Activated CD4-positive, alpha-beta T cell treated with anti-CD3 and anti-CD28 coated beads, Interleukin-2, amount 50 U/mL, for 4 hours (primary cell): Measurements from ENCODE around the gene TMEM108.

ENCODE experiments used
- DNase-seq, 2 experiments: peaks; one replicate each; pipeline ENCODE4 v3.0.0-alpha.2; 2020

Gene TMEM108

DNA sequence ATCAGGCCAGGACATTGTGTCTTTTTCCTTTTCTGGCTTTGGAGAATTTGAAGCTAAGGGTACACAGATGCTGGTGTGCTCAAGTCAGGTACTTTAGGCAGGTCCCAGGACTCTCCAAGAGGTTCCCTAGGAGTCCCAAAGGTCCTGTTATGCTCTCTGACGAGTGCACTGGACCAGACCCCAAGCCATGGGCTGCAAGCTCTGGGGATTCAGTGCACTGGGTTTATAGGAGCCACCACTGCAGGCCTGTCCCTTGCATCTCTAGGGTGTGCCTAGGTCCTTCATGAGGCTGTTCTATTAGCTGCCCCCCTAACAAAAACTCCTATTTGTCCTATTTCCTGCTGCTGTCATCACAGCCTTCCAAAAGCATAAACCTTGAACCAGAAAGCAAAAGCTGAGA is 329.8 kb downstream of the TMEM108 start:
- no peak for DNase-seq

DNA sequence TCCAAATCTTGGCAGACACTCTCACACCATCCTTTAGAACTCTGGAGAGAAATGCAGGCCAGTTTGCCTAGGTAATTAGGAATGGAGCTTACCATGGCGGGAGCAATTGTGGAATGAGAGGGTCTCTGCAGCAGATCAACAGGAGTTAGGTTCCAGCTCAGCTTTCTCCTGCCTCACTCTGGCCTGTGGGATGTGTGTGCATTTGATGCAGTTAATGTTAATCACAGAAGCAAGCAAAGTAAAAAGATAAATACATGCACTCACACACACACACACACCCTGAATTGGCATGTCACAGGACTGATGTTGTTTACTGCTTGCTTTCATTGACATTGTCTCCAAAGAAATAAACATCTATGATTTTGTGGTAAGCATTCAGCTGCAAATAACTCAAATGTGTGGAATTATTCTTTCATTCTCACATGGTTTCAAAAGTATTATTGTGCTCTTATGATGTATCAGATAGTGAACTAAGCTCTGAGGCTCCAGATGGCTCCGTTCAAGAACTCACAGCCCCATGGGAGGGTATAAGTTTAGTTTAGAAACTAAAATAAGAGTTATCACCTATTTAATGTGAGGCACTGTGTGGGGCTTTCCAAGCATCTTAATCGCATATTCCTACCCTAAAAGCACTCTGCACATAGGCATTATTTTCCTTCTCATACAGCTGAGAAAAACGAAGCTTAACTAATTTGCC is 330.3 kb downstream of the TMEM108 start:
- DNase-seq: no peak

DNA sequence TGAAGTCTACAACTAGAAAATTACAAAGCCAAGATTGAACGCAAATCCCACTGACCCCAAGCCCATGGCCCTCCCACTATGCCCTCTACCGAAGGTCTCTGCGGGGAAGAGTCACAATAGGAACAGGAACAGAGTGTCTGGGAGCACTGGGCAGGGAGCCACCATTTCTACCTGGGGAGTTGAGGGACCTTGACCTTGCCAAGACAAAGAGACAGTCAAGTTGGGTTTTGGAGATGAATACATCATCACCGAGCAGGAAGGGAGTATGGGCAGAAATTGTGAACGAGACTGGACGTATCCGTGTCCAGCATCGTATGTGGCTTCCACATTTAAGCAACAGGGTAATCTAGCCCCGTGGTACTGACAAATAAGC is 330.9 kb downstream of the TMEM108 start:
- no peak for DNase-seq

DNA sequence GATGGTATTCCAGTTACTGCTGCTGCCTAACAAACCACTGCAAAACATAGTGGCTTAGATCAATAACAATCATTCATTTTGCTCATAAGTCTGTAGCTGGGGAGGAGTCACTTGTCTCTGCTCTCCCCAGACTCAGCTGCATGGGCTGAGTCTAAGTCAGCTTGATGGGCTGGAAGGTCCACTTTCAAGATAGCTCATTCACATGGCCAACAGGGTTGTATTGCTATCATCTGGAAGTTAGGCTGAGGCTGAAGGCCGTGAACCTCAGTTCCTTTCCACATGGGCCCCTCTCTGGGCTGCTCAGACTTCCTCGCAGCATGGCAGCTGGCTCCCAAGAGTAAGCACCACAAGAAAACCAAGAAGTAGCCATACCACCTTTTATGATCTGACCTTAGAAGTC is 333.0 kb downstream of the TMEM108 start:
- DNase-seq: no peak

DNA sequence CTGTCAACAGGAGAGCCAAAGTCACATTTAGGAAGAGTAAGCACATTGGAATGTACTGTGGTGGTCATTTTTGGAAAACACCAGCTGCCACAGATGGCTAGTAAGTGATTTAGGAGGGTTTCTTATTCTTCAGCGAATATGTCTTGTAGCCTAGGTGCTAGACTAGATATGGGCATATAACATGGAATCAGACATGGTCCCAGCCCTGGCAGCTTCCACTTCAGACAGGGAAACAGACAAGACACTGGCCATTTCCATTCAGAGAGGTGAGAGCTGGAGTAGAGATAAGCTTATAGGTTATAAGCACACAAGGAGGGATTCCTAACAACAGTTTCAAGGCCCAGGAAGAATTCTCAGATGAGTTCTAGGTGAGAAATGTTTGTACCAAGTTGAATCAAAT is 333.5 kb downstream of the TMEM108 start:
- DNase-seq: no peak

DNA sequence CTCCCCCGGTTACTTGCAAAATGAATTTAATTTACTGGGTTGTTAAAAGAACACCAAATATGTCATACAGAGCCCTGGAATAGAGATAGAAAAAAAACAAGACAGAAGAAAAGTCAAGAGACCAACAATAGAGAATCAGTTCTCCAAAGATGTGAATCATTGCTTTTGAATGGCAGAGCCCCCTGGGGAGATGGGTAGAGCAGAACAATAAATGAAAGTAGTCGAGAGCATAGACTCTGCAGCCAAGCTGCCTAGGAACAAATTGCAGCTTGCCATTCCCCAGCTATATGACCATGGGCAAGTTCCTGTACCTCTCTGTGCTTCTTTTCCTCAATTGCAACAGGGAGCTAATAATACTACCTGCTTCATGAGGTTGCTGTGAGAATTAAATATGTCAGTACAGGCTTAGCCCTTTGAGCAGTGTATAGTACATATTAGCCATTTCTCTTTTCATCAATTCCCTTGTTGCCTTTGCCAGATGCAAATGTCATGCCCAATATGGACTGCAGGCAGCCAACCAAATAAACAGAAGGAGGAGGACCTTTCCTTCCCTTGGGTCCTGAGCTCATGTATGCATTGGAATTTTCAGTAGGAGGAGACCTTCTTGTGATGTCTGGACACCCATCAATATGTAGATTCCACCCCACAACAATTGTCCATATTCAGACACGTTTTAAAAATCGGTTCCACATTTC is 336.7 kb downstream of the TMEM108 start:
- no peak for DNase-seq

DNA sequence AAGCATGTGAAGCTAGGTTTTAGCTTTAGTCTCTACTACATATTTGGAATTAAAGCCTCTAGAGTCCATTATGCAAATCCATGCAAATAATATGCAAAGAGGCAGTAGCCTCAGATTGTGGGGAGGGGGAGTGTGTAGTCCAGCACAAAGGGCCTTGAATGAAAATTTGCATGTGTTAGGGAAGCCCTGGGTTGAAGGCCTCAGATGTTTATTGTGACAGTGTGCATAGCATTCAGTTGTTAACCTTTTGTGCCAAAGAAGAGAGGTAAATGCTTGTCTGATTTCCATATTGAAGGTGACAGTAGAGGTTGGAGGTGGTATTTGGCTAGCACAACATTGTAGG is 337.2 kb downstream of the TMEM108 start:
- DNase-seq: no peak

DNA sequence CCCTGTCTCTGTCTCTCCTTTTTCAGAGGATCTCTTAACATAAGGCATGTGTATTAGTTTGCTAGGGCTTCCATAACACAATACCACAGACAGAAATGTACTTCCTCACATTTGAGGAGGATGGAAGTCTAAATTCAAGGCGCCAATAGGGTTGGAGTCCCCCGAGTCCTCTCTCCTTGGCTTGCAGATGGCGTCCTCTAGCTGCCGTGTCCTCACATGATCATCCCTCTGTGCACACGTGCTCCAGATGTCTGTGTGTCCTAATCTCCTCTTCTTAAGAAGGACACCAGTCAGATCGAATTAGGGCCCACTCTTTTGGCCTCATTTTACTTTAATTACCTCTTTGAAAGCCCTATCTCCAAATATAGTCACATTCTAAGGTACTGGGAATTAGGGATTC is 338.6 kb downstream of the TMEM108 start:
- no peak for DNase-seq

DNA sequence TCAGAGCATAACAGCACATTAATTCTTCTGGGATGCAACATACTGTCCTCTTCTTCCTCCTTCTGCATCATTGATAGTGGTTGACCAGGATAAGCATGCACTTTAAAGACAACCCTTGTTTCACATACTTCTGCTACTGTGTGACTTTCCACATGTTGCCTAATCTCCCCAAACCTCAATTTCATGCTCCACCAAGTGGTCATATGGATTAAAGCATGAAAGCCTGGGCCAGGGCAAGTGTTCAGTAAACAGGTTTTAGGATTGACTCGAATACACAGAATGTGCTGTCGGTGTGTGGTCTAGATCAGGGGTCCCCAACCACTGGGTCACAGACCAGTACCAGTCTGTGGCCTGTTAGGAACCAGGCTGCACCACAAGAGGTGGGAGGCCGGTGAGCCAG is 339.2 kb downstream of the TMEM108 start:
- DNase-seq: no peak

DNA sequence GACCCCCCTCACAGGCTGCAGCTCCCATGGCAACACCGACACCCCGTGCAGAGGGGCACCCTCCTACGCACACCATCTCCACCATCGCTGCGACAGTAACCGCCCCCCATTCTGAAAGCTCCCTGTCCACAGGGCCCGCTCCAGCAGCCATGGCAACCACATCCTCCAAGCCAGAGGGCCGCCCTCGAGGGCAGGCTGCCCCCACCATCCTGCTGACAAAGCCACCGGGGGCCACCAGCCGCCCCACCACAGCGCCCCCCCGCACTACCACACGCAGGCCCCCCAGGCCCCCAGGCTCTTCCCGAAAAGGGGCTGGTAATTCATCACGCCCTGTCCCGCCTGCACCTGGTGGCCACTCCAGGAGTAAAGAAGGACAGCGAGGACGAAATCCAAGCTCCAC is 341.7 kb downstream of the TMEM108 start:
- DNase-seq: no peak

DNA sequence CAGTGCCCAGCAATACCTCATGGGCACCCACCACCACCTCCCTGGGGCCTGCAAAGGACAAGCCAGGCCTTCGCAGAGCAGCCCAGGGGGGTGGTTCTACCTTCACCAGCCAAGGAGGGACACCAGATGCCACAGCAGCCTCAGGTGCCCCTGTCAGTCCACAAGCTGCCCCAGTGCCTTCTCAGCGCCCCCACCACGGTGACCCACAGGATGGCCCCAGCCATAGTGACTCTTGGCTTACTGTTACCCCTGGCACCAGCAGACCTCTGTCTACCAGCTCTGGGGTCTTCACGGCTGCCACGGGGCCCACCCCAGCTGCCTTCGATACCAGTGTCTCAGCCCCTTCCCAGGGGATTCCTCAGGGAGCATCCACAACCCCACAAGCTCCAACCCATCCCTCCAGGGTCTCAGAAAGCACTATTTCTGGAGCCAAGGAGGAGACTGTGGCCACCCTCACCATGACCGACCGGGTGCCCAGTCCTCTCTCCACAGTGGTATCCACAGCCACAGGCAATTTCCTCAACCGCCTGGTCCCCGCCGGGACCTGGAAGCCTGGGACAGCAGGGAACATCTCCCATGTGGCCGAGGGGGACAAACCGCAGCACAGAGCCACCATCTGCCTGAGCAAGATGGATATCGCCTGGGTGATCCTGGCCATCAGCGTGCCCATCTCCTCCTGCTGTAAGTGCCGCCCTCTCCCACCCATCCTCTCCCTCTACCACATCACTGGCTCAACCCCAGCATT is 342.5 kb downstream of the TMEM108 start:
- DNase-seq: no peak

DNA sequence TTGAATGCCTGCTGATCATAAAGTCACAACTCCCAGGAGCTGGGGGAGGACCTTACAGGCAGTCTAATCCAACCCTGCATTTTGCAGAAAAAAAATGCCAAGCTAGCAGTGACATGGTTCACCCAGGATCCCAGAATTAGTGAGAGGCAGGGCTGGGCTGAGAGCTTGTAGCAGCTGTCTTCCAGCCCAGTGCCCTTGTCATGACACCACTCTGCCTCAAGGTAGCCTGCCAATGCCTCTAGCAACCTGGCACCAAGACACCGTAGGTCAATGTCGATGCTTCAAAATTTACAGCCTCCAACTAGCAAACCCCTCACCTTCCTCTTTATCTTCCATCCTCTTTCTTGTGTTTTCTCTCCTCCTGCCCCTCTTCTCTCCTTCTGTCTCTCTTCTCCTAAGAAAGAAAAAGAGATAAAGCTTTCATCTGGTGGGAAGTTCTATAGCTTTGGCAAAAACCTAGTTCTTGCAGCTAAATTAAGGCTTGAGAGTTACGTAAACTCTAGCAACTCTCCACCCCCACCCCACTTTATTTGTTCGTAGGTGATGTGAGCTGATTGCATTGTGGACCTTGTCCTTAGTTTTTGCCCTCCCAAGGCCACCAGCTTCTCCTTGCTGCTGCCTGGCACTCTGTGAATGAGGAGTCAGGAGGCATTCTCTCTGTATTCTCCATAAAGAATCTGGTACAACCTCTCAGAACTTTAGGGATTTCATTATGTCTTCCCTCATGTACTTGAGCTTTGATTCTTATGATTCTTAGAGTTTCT is 343.3 kb downstream of the TMEM108 start:
- no peak for DNase-seq

DNA sequence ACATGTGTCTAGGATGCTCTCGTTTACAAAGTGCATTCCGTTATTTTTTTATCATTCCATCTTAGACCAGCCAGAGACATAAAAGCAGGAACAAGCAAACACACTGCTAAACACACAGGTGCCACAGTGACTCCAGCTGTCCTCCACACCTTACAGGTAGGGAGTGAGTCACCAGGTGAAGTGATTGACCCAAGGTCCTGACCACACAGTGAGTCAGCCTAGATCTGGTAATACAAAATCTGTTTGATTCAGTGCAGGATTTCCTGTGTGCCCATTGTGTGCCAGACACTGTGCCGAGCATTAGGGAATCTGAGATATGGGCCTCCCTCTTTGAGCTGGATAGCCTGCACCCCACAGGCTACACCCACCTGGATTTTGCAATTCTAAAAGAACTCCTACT is 345.0 kb downstream of the TMEM108 start:
- no peak for DNase-seq

DNA sequence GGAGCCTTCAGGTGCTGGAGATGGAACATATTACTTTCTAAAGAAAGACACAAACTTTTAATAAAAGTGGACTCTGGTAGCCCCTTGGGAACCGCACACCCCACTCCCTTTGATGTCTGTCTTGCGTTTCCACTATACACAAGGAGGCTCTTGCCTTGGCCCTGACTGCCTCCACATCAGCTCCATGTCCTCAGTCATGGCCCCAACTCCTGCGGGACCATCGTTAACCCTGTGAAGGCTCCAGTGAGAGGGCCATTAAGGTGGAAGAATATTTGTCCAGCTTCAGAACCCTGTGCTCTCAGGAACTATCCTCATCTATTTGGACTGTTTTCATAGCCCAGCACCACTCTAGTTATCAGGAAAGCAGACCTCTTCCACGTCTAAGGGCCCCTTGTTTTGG is 345.6 kb downstream of the TMEM108 start:
- DNase-seq: no peak

DNA sequence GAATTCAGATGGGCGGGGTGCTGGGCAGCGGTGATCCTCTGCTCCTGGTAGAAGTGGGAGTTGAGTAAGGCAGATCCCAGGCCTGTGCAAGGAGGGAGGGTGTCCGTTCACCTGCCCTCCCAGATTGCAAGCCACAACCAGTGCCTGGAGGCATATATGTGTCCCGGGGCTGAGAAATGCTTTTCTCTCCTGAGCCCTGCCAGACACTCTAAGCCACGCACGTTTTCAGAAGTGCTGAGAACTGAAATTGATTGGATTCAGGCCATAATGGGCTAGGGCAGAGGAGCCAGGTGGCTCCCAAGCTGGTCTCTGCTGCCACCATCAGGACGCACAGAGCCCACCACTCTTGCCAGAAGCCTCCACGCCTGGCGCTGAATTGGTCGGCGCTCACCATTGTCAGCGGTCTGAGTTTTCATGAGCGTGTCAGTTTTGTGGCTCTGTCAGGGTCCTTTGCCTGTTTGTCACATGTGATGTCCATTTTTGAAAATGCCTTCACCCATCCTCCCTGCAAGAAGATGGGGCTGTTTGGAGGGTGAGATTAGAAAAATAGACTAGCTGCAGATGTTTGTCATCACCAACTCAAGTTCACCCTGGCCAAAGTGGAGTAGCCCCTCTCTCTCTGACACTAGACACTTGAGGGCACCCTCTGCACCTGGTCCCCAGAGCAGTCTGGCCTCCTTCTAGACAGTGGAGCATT is 346.3 kb downstream of the TMEM108 start:
- no peak for DNase-seq

DNA sequence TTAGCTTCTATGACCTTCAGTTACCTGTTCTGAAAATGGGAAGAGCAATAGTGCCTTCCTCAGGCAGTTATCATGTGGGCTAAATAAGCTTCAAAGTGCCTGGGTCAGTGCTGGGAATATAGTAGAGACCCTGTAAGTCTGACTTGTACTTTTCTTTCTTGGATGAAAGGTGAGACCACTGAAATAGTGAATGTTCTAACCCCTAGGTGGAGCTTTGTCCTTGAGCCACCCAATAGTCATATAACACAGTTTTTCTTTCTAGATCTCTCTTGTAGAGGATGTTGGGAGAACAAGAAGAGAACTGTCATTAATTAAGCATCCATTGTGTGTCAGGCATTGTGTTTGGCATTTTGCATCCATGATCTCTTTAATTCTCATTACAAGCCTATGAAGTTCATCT is 348.7 kb downstream of the TMEM108 start:
- DNase-seq: no peak

DNA sequence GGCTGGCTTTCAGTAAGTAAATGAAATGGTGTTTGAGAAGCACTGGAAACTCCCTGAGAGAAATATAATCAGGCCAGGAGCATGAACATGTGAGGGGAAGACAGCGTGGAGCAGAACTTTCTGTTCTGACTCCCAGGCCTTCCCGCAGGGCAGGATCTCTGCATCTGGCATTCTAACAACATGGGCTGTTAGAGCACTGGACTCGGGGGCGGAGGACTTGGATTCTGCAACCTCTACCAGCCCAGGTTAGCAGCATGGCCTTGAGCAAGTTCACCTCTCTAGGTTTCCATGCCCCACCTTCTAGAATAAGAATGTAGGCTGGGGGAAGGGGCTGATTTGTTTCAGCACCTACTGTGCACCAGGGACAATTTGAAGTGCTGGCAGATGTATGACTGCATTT is 349.1 kb downstream of the TMEM108 start:
- DNase-seq: no peak

DNA sequence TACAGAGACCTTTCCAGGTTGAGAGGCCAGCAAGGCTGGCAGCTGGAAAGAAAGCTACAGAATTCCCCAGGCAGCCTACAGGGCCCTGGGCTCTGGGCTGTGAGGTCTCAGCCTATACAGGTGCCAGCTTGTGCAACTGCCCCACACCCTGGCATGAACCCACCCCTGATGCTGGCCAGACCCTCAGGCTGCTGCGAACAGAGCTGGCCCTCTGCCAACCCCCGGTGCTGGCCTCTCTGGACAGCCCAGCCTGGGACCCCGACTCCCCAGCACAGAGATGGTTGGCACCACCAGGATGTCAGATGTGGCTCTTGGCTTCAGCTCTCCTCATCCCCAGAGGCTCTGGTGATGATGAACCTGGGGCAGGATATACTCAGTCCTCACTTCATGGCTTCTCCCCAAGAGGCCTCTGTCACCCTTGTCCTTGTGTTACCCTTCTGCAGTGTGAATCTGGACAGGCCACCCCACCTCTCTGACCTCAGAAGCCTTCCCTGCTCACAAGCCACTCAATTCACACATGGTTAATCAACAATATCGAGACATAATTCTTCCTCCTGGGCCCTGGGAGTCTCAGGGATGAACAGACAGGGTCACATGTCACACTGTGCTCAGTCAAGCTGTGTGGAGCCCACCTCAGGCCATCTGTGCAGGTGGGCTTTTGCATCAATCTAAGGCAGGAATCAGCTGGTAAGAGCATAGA is 350.7 kb downstream of the TMEM108 start:
- DNase-seq: no peak

DNA sequence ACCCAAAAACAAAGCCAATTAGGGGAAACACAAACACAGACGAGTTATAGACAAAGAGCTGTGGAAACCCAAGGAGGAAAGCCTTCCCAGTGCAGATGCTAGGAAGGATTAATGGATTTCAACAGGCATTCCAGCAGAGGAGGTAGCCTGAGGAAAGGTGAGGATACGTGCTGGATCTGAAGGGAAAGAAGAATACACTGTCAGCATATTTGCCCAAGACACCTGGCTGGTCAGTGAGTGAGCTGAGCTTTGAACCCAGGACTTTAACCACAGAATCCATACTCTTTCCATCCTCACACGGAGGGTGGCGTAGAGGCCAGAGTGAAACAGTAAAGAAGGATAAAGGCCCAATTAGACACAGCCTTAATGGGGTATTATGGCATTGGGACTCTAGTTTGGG is 352.5 kb downstream of the TMEM108 start:
- no peak for DNase-seq

DNA sequence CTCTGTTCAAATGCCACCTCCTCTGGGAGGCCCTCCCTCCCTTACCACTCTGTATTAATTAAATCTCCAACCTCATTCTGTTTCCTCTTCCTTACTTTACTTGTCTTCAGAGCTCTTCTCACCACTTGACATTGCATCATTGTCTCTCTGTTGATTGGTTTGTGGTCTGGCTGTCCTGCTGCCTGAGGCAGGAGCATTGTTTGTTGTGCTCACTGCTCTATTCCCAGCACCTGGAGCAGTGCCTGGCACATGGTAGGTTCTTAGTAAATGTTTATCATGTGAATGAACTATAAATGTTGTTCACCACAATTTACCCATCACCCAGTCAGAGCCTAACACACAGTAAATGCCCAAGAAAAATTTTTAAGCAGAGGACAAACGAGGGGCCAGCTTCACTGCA is 355.0 kb downstream of the TMEM108 start:
- DNase-seq: no peak

DNA sequence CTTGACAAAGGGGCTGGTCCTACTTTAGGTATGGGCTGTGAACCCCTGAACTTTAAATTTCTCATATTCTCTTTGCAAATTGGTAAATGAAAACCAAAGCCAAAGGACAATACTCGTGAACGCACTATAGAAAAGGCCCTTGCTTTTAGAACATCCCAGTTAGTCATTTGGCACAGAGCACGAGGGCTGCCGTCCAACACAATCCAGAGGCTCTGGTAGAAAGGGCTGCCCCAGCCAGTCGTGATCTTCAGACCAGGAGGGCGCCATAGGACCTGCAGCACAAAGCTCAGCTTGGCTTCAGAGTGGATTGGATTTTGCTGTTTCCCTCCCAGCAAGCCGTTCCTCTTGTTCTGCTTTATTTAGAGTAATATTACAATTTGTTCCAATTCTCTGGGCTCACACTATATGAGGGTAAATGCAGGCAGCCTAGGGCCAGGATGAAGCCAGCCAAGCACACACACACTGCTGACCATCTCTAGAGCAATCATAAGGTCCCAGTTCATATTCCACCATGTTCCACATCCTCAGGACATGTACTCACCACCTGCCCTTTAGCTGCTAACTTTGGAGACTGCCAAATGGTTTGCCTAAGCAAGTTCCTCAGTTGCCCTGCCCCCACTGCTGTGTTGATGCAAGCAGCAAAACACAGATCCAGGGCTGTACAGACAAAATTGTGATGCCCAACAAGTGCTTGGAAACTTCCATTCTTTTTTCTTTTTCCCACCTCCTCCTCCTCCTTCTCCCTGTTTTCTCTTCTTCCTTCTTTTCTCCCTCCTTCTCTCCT is 355.7 kb downstream of the TMEM108 start:
- no peak for DNase-seq
